Hepatocyte (in vitro differentiated cells): ENCODE data around the gene CDYL.

Source experiments
- EZH2 ChIP-seq: fragments of 200-600 bp; sonication (generic); IDR thresholded peaks from 2 replicates; pipeline ENCODE4 v1.6.1; 2016; ENCODE audit warnings: antibody characterized with exemption, mild to moderate bottlenecking, borderline replicate concordance
- EZH2phosphoT487 ChIP-seq: fragments of 200-600 bp; sonication (generic); IDR thresholded peaks from one replicate; pipeline ENCODE4 v1.6.1; 2018; ENCODE audit warnings: antibody characterized with exemption, mild to moderate bottlenecking, low read depth, moderate library complexity; ENCODE audit not compliant: unreplicated experiment, severe bottlenecking
- TF ChIP-seq, protein P1 (sequence below): fragments of 200-600 bp; sonication (generic); IDR thresholded peaks from 2 replicates; pipeline ENCODE4 v1.5.1; 2016; ENCODE audit warnings: antibody characterized with exemption, mild to moderate bottlenecking; ENCODE audit not compliant: poor library complexity

DNA sequence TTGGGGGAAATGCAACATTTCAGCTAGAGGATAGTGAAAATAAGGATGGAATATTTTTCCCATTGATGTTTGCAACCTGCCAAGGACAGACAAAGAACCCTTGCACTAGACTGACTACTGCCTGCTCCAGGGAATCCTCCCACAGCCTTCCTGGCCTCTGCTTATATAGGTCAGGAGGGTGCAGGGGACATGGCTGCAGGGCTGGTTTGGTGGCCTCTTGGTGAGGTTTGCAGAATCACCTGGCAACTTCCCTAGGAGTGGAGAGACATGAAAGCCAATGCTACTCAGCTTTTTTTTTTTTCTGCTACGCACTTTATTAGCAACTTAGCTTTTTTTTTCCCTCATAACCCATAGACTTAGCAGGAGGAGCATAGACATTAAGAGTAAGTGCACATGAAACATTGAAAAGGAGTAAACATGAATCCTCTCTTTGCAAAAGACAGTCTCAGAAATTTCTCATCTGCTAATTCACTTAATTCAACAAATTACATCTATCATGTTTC, 39.8 kb upstream of the CDYL start:
- TF ChIP-seq, protein P1, sequence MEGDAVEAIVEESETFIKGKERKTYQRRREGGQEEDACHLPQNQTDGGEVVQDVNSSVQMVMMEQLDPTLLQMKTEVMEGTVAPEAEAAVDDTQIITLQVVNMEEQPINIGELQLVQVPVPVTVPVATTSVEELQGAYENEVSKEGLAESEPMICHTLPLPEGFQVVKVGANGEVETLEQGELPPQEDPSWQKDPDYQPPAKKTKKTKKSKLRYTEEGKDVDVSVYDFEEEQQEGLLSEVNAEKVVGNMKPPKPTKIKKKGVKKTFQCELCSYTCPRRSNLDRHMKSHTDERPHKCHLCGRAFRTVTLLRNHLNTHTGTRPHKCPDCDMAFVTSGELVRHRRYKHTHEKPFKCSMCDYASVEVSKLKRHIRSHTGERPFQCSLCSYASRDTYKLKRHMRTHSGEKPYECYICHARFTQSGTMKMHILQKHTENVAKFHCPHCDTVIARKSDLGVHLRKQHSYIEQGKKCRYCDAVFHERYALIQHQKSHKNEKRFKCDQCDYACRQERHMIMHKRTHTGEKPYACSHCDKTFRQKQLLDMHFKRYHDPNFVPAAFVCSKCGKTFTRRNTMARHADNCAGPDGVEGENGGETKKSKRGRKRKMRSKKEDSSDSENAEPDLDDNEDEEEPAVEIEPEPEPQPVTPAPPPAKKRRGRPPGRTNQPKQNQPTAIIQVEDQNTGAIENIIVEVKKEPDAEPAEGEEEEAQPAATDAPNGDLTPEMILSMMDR, result no peak
- no peak for TF ChIP-seq EZH2
- TF ChIP-seq EZH2phosphoT487, result no peak
